ENCODE results near the gene SLC66A1. TPM values are rescaled to one million over a fixed set of nuclear protein-coding genes. Genes with fewer than 3 reads are reported as not detected.

Gene SLC66A1
- total RNA-seq, 2 donors from 2014 or later, result 24.4 to 49.6 TPM

GRCh38 chr1:19312782-19313635 is 883 bp downstream of the SLC66A1 start:
- Histone ChIP-seq H3K27ac (peak overlapping the region; percentile 78 to 79), H3K36me3 (peaks cover 0 to 4% of the 10 kb centered on the region in 2 donors), H3K9me3 (no peaks in the 10 kb centered on the region), H3K4me1 (replicated peaks) (peaks cover 3% of the 10 kb centered on the region), H3K4me3 (peak overlapping the region; percentile 66 to 86), H3K27me3 (replicated peaks; ENCODE audit: insufficient read depth) (no peaks in the 10 kb centered on the region)
- TF ChIP-seq POLR2AphosphoS5 (IDR thresholded peaks at IDR 0.05), result no peak
- TF ChIP-seq CTCF (IDR thresholded peaks at IDR 0.05), result no peak
- no peak for TF ChIP-seq POLR2A (IDR thresholded peaks at IDR 0.05)
- intact Hi-C loops (cut with DNase I), result no loop called here
- no peak for DNase-seq (ENCODE audit: low spot score)
- WGBS, result 33% methylated on average over 18 of the region's 20 CpGs

- DNase-seq (ENCODE audit: low spot score), result no peak
- Histone ChIP-seq H3K9me3 (no peaks in the 10 kb centered on the region), H3K27ac (no peak overlapping the region), H3K4me1 (replicated peaks) (peaks cover 3% of the 10 kb centered on the region), H3K27me3 (replicated peaks; ENCODE audit: insufficient read depth) (no peaks in the 10 kb centered on the region), H3K36me3 (no peaks in the 10 kb centered on the region), H3K4me3 (no peak overlapping the region)
- WGBS, result 87% methylated on average over 4 of the region's 4 CpGs
- TF ChIP-seq POLR2A (IDR thresholded peaks at IDR 0.05) (no peak), CTCF (IDR thresholded peaks at IDR 0.05) (no peak), POLR2AphosphoS5 (IDR thresholded peaks at IDR 0.05) (no peak)
- intact Hi-C loops (cut with DNase I), result no loop called here
These were observed 1.5 kb downstream of the SLC66A1 start for GRCh38 chr1:19313636-19313959.

- no peaks in the 10 kb centered on the region for H3K36me3 ChIP-seq
- DNase-seq (ENCODE audit: low spot score), result no peak
- intact Hi-C loops (cut with DNase I), result no loop called here
- no peaks in the 10 kb centered on the region for H3K9me3 ChIP-seq
- no peaks in the 10 kb centered on the region for H3K27me3 ChIP-seq (replicated peaks; ENCODE audit: insufficient read depth)
- H3K4me1 ChIP-seq (replicated peaks), result peaks cover 3% of the 10 kb centered on the region
- TF ChIP-seq POLR2A (IDR thresholded peaks at IDR 0.05) (no peak), POLR2AphosphoS5 (IDR thresholded peaks at IDR 0.05) (no peak), CTCF (IDR thresholded peaks at IDR 0.05) (no peak)
- no peak overlapping the region for H3K27ac ChIP-seq
- H3K4me3 ChIP-seq, result no peak overlapping the region
- 83% methylated on average over 10 of the region's 10 CpGs for WGBS
These were observed 2.1 kb downstream of the SLC66A1 start for GRCh38 chr1:19313961-19314882.

GRCh38 chr1:19315378-19316198 is 3.5 kb downstream of the SLC66A1 start:
- H3K4me3 ChIP-seq, result no peak overlapping the region
- no peak for DNase-seq (ENCODE audit: low spot score)
- TF ChIP-seq POLR2A (IDR thresholded peaks at IDR 0.05), result no peak
- TF ChIP-seq CTCF (IDR thresholded peaks at IDR 0.05), result no peak
- TF ChIP-seq POLR2AphosphoS5 (IDR thresholded peaks at IDR 0.05), result no peak
- no peaks in the 10 kb centered on the region for H3K9me3 ChIP-seq
- WGBS, result 73% methylated on average over 17 of the region's 17 CpGs
- intact Hi-C loops (cut with DNase I), result no loop called here
- H3K36me3 ChIP-seq, result no peaks in the 10 kb centered on the region
- peaks cover 3% of the 10 kb centered on the region for H3K4me1 ChIP-seq (replicated peaks)
- H3K27ac ChIP-seq, result no peak overlapping the region
- no peaks in the 10 kb centered on the region for H3K27me3 ChIP-seq (replicated peaks; ENCODE audit: insufficient read depth)

Measured in prostate gland (tissue), 2 donors.